Non-pigmented ciliary epithelial cell (primary cell): Measurements from ENCODE around the gene PTPRE.

Experiments used
- DNase-seq: peaks from one replicate; pipeline ENCODE4 v3.0.0-alpha.2; 2010; ENCODE audit warnings: low read depth

The PTPRE gene

DNA sequence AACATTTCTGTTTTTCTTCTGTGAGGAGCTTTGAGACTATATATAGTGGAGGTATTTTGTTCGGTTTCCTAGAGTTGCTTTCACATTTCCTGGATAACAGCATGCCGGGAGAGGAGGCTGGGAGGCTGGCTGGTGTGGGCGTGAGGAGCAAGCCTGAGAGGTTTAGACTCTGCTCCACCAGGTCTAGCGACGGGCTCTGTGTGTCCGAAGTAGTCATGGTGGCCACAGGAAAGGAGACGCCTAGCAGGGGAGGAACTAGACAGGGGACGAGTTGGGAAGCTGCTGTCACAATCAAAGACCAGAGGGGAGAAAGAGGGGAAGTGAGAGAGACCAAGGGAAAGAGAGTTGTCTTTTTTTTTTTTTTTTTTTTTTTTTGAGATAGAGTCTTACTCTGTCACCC, 19.6 kb downstream of the PTPRE start:
- DNase-seq: no peak

DNA sequence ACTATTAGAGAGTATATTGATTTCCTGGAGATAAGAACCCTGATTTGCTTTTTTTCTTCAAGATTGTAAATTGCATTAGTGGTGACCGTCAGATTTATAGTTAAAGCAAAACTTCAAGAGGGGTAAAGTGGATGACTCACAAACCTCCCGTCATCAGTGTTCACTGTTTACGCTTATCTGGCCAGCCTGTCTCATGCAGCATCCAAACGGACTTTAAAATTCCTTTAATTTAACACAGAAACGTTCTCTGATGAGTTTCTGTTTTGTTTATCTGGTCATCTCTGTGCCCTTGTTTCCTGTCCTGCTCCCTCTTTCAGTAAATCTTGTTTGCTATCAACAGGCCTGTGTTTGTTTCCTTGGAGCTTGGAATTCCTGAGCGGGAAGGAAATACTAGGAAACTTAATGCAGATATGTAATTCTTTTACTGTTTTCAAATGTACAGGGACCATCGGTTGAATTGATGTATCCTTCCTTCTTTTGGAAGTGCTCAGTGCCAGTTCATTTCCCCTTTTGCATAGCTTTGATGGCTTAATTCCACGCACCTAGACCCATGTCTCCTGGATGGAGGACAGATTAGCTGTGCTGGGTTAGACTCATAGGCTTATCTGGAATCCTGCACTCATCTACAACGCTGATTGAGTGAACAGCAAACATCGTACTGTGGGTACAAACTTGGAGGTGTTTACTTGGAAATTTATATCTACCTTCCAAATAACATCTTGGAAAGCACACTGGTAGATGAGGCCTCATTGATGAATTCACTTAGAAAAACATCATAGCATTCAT, 21.3 kb downstream of the PTPRE start:
- peak; percentile 54 for DNase-seq

- DNase-seq: no peak
Measured at GRCh38 chr10:127932521-127933270, 25.8 kb downstream of the PTPRE start.

GRCh38 chr10:127933271-127933670, 26.4 kb downstream of the PTPRE start:
- no peak for DNase-seq

DNA sequence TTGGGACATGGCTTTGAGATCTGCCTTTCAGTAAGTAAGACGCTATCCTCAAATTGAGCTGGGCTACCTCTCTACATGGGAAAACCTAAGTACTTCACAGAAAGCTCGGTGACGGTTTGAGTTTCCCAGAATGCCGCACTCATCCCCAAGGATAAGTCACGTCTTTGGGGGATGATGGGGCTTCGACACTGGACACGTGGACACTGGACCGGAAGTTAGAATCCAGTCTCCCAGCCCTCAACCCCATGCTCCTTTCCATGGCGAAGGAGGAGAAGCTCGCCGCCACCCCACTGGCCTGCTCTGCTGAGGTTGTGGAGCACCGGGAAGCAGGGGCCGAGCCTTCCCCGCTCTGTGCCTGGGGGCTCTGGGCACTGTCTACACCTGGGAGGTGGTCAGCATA, 27.5 kb downstream of the PTPRE start:
- DNase-seq: no peak

DNA sequence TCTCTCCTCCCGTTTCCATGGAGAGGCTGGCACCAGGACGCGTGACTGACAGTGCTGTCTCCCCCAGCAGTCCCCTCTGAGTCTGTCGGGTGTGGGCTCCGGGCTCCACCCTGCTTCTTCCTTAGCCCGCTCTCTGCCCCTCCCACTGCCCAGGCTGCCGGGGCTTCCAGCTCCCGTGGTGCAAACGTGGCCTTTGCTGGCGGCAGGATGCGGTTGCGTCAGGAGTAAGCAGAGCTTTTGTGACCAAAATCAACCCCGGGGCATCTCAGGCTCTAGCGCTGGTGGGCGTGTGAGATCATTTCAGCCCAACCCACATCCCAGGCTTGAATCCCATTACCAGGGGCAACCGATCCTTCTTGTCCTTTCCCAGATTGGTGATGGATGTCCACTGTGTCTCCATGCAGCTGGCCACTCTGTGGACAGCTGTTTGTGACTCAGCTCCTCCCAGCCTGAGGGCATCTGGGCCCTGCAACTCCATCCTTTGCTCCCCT, 28.2 kb downstream of the PTPRE start:
- no peak for DNase-seq

GRCh38 chr10:127937069-127937468, 30.2 kb downstream of the PTPRE start:
- DNase-seq: no peak

GRCh38 chr10:127937915-127938463, 31.1 kb downstream of the PTPRE start:
- DNase-seq: no peak

- DNase-seq: no peak
Measured at GRCh38 chr10:127939786-127940330, 33.0 kb downstream of the PTPRE start.

- no peak for DNase-seq
Measured at GRCh38 chr10:127940866-127941640, 34.1 kb downstream of the PTPRE start.

DNA sequence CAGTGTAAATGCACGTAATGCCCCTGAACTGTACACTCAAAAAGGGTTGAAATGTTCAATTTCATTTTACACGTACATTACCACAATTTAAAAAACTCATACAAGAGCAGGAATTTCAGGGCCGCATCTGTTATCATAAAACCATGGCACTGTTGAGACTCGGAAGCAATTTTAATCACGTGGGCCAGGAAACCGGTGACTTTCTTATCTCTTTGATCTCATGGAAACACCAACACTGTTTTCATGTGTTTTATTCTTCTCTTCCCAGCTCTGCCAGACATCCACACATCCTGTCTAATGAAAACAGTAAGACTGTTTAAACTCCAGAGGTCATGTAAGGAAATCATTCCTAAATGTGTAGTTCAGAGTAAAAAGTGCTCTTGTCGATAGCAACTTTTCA, 35.9 kb downstream of the PTPRE start:
- DNase-seq: no peak

GRCh38 chr10:127943336-127943910, 36.5 kb downstream of the PTPRE start:
- DNase-seq: no peak

- no peak for DNase-seq
Measured at GRCh38 chr10:127944256-127944655, 37.4 kb downstream of the PTPRE start.

- DNase-seq: peak; percentile 37
Measured at GRCh38 chr10:127945341-127945758, 38.4 kb downstream of the PTPRE start.

DNA sequence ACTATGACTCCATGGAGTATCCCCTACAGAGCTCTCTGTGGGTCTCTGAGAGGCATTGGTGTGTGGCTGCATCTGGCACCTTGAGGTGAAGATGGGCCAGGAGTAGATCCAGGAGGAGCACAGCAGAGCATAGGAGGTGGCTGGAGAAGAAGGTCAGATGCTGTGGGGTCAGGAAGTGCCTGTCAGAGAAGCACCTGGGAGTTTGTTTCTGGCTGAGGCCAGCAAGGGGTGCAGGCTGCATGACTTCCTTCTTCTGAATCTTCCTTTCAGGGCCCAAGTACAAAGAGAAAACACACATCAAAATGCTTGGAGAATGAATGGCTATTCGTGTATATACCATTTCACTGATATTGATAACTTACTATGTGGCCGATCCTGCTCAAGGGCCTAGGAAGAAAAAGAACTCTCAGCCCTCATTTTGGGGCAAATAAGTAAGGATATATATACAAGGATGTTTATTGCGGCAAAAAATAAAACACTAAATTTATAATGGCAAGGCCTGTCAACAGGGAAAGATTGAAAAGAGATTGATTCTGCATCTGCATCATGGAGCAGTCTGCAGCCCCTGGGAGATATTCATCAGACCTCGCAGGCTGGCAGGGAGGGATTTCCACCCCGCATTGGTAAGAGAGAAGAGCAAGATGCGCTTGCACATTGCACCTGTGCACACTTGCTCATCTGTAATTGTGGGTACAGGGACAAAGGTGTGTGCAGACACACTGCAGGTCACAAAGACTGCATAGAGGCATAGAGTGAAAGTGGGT, 39.2 kb downstream of the PTPRE start:
- DNase-seq: no peak

GRCh38 chr10:127947211-127947610, 40.3 kb downstream of the PTPRE start:
- DNase-seq: no peak

DNA sequence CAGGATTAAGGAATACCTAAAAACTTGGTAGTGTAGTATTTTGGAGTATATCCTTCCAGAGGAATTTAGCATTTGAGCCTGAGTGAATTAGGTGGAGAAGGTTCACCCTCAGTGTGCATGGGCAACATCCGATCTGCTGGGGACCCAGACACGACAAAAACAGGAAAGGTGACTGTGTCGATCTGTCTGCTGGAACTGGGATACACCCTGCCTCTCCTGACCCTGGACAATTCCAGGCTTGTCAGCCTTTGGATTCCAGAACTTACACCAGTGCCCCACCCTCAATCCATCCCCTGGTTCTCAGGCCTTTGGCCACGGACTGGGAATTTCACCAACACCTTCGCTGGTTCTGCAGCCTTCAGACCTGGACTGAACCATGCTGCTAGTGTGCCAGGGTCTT, 41.9 kb downstream of the PTPRE start:
- no peak for DNase-seq

DNA sequence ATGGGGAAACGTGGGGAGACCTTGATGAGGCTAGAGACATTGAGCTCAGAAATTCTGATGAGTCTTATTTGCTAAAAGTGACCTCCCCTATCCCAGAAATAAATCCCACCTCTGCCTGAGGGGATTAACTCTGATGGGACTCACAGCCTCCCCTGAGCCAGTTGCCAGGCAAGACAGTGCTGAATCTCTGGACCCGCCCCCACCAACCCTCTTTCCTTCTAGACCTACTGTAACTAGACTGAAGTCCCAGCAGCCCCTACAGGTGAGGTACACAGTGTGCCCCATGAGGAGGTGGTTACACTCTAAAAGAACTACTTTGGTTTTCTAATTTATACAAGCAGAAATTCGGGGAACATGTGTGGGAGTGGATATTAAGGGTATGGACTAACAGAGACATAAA, 42.9 kb downstream of the PTPRE start:
- no peak for DNase-seq

- DNase-seq: no peak
Measured at GRCh38 chr10:127951861-127952574, 45.1 kb downstream of the PTPRE start.

GRCh38 chr10:127952575-127952869, 45.6 kb downstream of the PTPRE start:
- no peak for DNase-seq
